Osteocyte (in vitro differentiated cells): ENCODE measurements around the gene MAFG. TPM values are rescaled to one million over a fixed set of nuclear protein-coding genes. Genes with fewer than 3 reads are reported as not detected.

Experiments used
- DNase-seq: peaks from one replicate; pipeline ENCODE4 v3.0.0; 2021; ENCODE audit warnings: mixed read lengths; ENCODE audit not compliant: unreplicated experiment; ENCODE audit errors: extremely low spot score
- H3K27ac Mint-ChIP-seq: one replicate; pipeline ENCODE4 v1.8.0; 2021; ENCODE audit warnings: mild to moderate bottlenecking, mixed read lengths; ENCODE audit not compliant: unreplicated experiment
- H3K27me3 Mint-ChIP-seq: one replicate; pipeline ENCODE4 v1.8.0; 2021; ENCODE audit warnings: mixed read lengths; ENCODE audit not compliant: unreplicated experiment
- H3K36me3 Mint-ChIP-seq: one replicate; pipeline ENCODE4 v1.8.0; 2021; ENCODE audit warnings: mixed read lengths; ENCODE audit not compliant: unreplicated experiment
- H3K4me1 Mint-ChIP-seq: one replicate; pipeline ENCODE4 v1.8.0; 2021; ENCODE audit warnings: mixed read lengths; ENCODE audit not compliant: unreplicated experiment
- H3K4me3 Mint-ChIP-seq: one replicate; pipeline ENCODE4 v1.8.0; 2021; ENCODE audit warnings: mild to moderate bottlenecking, moderate library complexity, mixed read lengths; ENCODE audit not compliant: unreplicated experiment
- H3K9me3 Mint-ChIP-seq: one replicate; pipeline ENCODE4 v1.8.0; 2021; ENCODE audit warnings: mixed read lengths; ENCODE audit not compliant: unreplicated experiment
- CTCF ChIP-seq: fragments of 200-600 bp; sonication (generic); IDR thresholded peaks from 2 replicates; pipeline ENCODE4 v1.5.0; 2021; ENCODE audit warnings: antibody characterized with exemption, mild to moderate bottlenecking, moderate library complexity
- long read RNA-seq: library from polyadenylated mRNA; unstranded; transcript quantifications from one replicate; pipeline ENCODE4 v2.0.0, GENCODE V29; 2021
- total RNA-seq: library from RNA; stranded (reverse); gene quantifications from 2 replicates; pipeline ENCODE4 v1.2.1, GENCODE V29; 2021

Gene MAFG
- total RNA-seq, result 34.7 and 35.6 TPM in 2 replicates
- long read RNA-seq, full-length matches to known transcripts, result 1 of 7 reads
- long read RNA-seq, partial matches to known transcripts, result 1 of 7 reads
- long read RNA-seq, other reads (novel, unspliced or antisense), result 5 of 7 reads

- H3K4me1 Mint-ChIP-seq, result peaks cover 49% of the 10 kb centered on the region
- no peaks in the 10 kb centered on the region for H3K27me3 Mint-ChIP-seq
- peak within 1 kb of the TSS; percentile 88 for H3K4me3 Mint-ChIP-seq
- no peaks in the 10 kb centered on the region for H3K36me3 Mint-ChIP-seq
- H3K27ac Mint-ChIP-seq, result peak within 1 kb of the TSS; percentile 95
- TF ChIP-seq CTCF, result peak; percentile 57
- DNase-seq, result peak; percentile 99
- H3K9me3 Mint-ChIP-seq, result no peaks in the 10 kb centered on the region
Observed at GRCh38 chr17:81927653-81928543, at the start of gene MAFG. Gene MAFG (minus strand): TSS chr17:81927735. CDS start chr17:81923185, 4,550 bp downstream.

- no peaks in the 10 kb centered on the region for H3K9me3 Mint-ChIP-seq
Observed at GRCh38 chr17:81976332-81977210, 49.0 kb upstream of the MAFG start.

GRCh38 chr17:81973432-81973831, 45.9 kb upstream of the MAFG start:
- Mint-ChIP-seq H3K27ac (no peak overlapping the region), H3K27me3 (peaks cover 3% of the 10 kb centered on the region), H3K4me1 (peaks cover 2% of the 10 kb centered on the region), H3K9me3 (no peaks in the 10 kb centered on the region), H3K36me3 (no peaks in the 10 kb centered on the region), H3K4me3 (no peak overlapping the region)
- no peak for DNase-seq
- TF ChIP-seq CTCF, result no peak

More at GRCh38 chr17:81976332-81977210, 49.0 kb upstream of the MAFG start:
- Mint-ChIP-seq H3K27ac (peak overlapping the region; percentile 91), H3K27me3 (peaks cover 2% of the 10 kb centered on the region), H3K4me3 (peak overlapping the region; percentile 87), H3K4me1 (peaks cover 12% of the 10 kb centered on the region), H3K36me3 (peaks cover 6% of the 10 kb centered on the region)
- no peak for DNase-seq
- no peak for TF ChIP-seq CTCF

- H3K27ac Mint-ChIP-seq, result no peak overlapping the region
- H3K4me3 Mint-ChIP-seq, result no peak overlapping the region
- H3K27me3 Mint-ChIP-seq, result peaks cover 5% of the 10 kb centered on the region
- peaks cover 3% of the 10 kb centered on the region for H3K4me1 Mint-ChIP-seq
- TF ChIP-seq CTCF, result no peak
- H3K36me3 Mint-ChIP-seq, result no peaks in the 10 kb centered on the region
- no peak for DNase-seq
- H3K9me3 Mint-ChIP-seq, result no peaks in the 10 kb centered on the region
Observed at GRCh38 chr17:81968850-81969812, 41.6 kb upstream of the MAFG start.
